HG03139 (cell line): ENCODE data around the gene BICRAL.
"Not testable (repeated sequence)": the region's sequence is repeated elsewhere in the genome, so short reads cannot be mapped to it uniquely, and the experiment has no call there.

Source experiments
- ATAC-seq: cut with Tn5 transposase; IDR thresholded peaks from one replicate; pipeline ENCODE4 v1.9.1; 2021; ENCODE audit not compliant: unreplicated experiment

BICRAL gene

GRCh38 chr6:42841844-42842584, 60.2 kb downstream of the BICRAL start:
- no peak for ATAC-seq

- no peak for ATAC-seq
Measured at GRCh38 chr6:42845327-42845694, 63.5 kb downstream of the BICRAL start.

- ATAC-seq, result no peak
Measured at GRCh38 chr6:42846505-42846904, 64.7 kb downstream of the BICRAL start.

GRCh38 chr6:42848700-42849099, 66.8 kb downstream of the BICRAL start:
- ATAC-seq, result no peak

GRCh38 chr6:42851599-42851998, 69.7 kb downstream of the BICRAL start:
- ATAC-seq, result no peak

GRCh38 chr6:42860036-42860435, 78.2 kb downstream of the BICRAL start:
- no peak for ATAC-seq

GRCh38 chr6:42860481-42860880, 78.6 kb downstream of the BICRAL start:
- no peak for ATAC-seq

GRCh38 chr6:42864602-42865001, 82.8 kb downstream of the BICRAL start:
- no peak for ATAC-seq

GRCh38 chr6:42870145-42870936, 88.5 kb downstream of the BICRAL start:
- no peak for ATAC-seq

- no peak for ATAC-seq
Measured at GRCh38 chr6:42871711-42872110, 89.9 kb downstream of the BICRAL start.

GRCh38 chr6:42873313-42873712, 91.5 kb downstream of the BICRAL start:
- no peak for ATAC-seq

GRCh38 chr6:42877695-42878094, 95.8 kb downstream of the BICRAL start:
- ATAC-seq, result no peak

GRCh38 chr6:42879372-42880239, 97.8 kb downstream of the BICRAL start, which contains the start of gene RPL7L1:
Gene RPL7L1, plus strand, starts transcription at chr6:42879616. Its CDS starts 295 bp downstream, at chr6:42879911.
- peak; percentile 89 for ATAC-seq

- not testable (repeated sequence) for ATAC-seq
Measured at GRCh38 chr6:42880240-42880817, 98.5 kb downstream of the BICRAL start.

- ATAC-seq, result not testable (repeated sequence)
Measured at GRCh38 chr6:42880871-42881270, 99.0 kb downstream of the BICRAL start.

GRCh38 chr6:42885702-42886101, 103.8 kb downstream of the BICRAL start:
- ATAC-seq, result no peak

- not testable (repeated sequence) for ATAC-seq
Measured at GRCh38 chr6:42888201-42888600, 106.3 kb downstream of the BICRAL start.

- ATAC-seq, result no peak
Measured at GRCh38 chr6:42889815-42890214, 108.0 kb downstream of the BICRAL start.

- peak; percentile 89 for ATAC-seq
Measured at GRCh38 chr6:42890311-42891198, 108.7 kb downstream of the BICRAL start.

- ATAC-seq, result no peak
Measured at GRCh38 chr6:42891199-42891722, 109.4 kb downstream of the BICRAL start.
